Renal cortical epithelial cell (primary cell): ENCODE results near the gene OSBPL9. TPM values are rescaled to one million over a fixed set of nuclear protein-coding genes. Genes with fewer than 3 reads are reported as not detected.
"Not testable (repeated sequence)": the region's sequence is repeated elsewhere in the genome, so short reads cannot be mapped to it uniquely, and the experiment has no call there.

Experiments
- DNase-seq: peaks from one replicate; pipeline ENCODE4 v3.0.0-alpha.2; 2011; ENCODE audit warnings: low read depth
- total RNA-seq: library from RNA; depleted of rRNA; stranded (reverse); fragments of >200 nt; gene quantifications from 2 replicates; pipeline ENCODE4 v1.2.3, GENCODE V29; 2014

The OSBPL9 gene
- total RNA-seq, 1 donor from 2014 or later, result 165 TPM

- no peak for DNase-seq
Observed at GRCh38 chr1:51708911-51709760, 92.2 kb downstream of the OSBPL9 start.

DNA sequence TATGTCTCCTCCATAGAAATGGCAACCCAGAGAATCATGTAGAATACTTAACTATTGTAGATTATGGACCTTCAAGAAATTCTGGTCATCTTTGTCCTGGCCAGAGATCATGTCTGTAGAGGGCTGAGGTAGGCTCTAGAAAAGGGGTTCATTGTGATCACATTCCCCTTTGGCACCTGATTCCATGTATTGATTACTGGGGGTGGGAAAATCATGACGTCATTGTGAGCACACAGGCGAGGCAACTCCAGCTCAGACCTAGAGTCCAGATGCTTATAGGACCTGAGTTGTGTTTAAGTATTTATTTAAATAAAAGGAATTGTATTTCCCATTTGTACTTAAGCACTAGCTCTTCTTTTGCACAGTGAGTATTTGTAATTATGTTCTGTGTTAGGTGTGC, 93.1 kb downstream of the OSBPL9 start:
- no peak for DNase-seq

- DNase-seq, result no peak
Observed at GRCh38 chr1:51712590-51712989, 95.7 kb downstream of the OSBPL9 start.

- no peak for DNase-seq
Observed at GRCh38 chr1:51714374-51715019, 97.6 kb downstream of the OSBPL9 start.

- DNase-seq, result no peak
Observed at GRCh38 chr1:51715369-51715768, 98.5 kb downstream of the OSBPL9 start.

DNA sequence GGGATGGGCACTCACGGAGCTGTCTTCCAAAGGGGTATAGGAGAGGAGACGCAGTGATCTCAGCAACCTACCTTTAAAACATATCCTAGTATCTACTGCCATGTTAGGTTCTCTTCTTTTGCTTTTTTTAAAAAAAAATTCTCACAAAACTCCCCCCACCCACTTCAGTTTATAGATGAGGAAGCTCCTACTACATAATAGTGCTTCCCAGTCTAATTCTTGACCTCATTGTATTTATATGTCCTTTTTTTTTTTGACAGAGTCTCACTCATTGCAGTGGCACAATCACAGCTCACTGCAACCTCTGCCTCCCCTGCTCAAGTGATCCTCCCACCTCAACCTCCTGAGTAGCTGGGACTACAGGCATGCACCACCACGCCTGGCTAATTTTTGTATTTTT, 99.9 kb downstream of the OSBPL9 start:
- DNase-seq, result no peak

DNA sequence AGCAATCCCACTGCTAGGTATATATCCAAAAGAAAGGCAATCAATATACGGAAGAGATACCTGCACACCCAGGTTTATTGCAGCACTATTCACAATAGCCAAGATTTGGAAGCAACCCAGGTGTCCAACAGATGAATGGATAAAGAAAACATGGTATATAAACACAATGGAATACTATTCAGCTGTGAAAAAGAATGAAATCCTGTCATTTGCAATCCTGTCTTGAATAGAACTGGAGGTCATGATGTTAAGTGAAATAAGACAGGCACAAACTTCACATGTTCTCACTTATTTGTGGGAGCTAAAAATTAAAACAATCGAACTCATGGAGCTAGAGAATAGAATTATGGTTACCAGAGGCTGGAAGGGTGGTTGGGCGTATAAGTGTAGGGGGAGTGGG, 101.0 kb downstream of the OSBPL9 start:
- DNase-seq, result no peak

- no peak for DNase-seq
Observed at GRCh38 chr1:51719146-51719545, 102.3 kb downstream of the OSBPL9 start.

GRCh38 chr1:51724797-51725196, 107.9 kb downstream of the OSBPL9 start:
- no peak for DNase-seq

GRCh38 chr1:51726051-51726450, 109.2 kb downstream of the OSBPL9 start:
- DNase-seq, result no peak

- DNase-seq, result no peak
Observed at GRCh38 chr1:51726544-51727225, 109.8 kb downstream of the OSBPL9 start.

DNA sequence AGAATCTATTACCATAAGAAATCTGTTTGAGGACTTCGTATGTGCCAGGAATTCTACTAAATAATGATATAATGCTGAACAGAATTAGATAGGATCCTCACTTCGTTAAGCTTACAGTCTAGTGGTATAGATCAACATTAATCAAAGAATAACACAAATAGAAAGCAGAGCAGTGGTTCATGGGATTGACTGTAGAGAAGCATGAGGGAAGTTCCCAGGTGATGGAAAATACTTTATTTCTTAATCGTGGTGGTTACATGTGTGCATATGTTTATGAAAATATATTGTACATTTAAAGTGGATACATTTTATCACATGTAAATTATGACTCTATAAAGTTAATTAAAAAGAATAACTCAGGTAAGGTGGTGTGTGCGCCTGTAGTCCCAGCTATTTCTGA, 110.5 kb downstream of the OSBPL9 start:
- no peak for DNase-seq

DNA sequence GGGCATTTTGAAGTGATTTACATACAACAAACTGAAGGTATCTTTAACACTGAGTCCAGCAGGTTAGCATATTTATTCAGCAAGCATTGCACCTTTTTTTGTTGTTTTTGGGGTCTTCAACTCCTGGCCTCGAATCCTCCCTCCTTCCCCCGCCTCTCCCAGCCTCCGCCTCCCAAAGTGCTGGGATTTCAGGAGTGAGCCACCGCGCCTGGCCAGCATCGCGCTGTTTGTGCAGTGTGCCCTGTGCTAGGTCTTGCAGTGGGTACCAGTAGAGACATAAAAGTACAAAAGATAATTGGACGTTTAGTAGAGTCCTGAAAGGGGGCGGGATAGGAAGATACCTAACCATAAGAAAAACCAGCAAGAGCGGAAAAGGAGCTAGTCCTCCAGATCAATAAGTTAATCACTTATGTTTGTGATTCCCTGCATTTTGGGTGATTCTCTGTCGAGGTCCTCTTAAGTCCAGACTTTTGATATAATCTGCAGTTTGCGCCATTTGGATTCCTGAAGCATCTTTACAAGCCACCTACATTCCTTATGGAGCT, 111.8 kb downstream of the OSBPL9 start:
- peak; percentile 16 for DNase-seq

- peak; percentile 88 for DNase-seq
Observed at GRCh38 chr1:51729156-51729823, 112.4 kb downstream of the OSBPL9 start.

- DNase-seq, result no peak
Observed at GRCh38 chr1:51729824-51730301, 113.0 kb downstream of the OSBPL9 start.

DNA sequence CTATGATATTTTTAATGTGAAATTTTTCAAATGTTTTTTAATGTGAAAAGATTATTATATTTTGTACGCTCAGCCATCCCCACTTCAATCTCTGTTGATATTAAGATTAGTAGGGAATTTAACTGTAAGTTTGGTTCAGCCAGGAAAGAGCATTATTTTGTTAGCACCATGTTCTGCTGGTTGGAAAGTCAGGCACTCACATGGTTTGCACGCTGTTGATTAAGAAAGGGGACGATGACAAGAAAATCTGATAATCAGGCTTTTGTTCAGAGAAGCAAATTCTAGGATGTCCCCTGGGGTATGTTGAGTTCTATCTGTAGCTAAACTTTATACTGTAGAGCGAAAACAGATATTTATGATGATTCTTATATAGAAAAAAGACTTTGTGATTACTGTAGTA, 115.1 kb downstream of the OSBPL9 start:
- DNase-seq, result no peak

DNA sequence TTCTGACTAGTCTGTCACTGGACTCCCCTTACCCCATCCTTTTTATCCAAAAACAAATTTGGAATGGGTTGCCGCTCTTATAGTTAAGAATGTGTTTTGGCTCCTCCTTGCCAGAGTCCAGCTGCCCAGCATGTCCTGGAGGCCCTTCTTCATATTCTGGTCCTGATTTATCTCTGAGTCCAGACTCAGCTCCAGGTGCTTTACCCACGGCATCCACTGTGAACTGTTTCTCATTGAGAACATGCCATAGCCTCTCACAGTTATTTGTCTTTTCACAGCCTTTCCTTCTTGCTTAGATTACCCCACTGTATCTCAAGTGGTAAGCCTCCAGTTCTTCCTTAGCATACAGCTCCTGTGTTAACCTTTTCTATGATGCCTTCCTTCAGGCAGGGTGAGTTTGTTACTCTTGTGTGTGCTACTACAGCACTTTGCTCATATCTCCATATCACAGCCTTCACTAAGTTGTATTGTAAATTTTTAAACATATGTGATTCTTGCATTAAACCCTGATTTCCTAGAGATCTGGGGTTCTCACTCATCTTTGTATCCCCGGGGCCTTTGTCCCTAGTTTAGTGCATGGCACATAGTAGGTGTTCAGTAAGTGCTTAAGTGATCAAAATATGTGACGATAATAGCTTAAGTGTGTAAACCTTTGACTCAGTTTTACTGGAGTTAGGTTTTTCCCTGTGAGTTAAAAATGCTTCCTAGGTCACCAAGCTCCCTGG, 116.0 kb downstream of the OSBPL9 start:
- DNase-seq, result no peak

DNA sequence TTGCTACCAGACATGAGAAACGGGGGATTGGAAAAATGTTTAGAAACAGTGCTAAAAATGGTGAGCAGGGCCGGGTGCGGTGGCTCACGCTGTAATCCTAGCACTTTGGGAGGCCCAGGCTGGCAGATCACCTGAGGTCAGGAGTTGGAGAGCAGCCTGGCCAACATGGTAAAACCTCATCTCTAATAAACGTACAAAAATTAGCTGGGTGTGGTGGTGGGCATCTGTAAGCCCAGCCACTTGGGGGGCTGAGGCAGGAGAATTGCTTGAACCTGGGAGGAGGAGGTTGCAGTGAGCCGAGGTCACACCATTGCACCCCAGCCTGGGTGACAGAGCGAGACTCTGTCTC, 116.5 kb downstream of the OSBPL9 start:
- DNase-seq, result not testable (repeated sequence)

GRCh38 chr1:51733793-51734522, 117.1 kb downstream of the OSBPL9 start:
- DNase-seq, result peak; percentile 46
